ENCODE data around the gene AP1G1.
"Not testable (repeated sequence)": the region's sequence is repeated elsewhere in the genome, so short reads cannot be mapped to it uniquely, and the experiment has no call there.

The AP1G1 gene

GRCh38 chr16:71711789-71712188 is 96.8 kb downstream of the AP1G1 start:
- Mint-ChIP-seq H3K27ac (no peak overlapping the region), H3K27me3 (no peaks in the 10 kb centered on the region)

GRCh38 chr16:71709229-71709781 is 99.3 kb downstream of the AP1G1 start:
- no peak overlapping the region for H3K27ac Mint-ChIP-seq

More at GRCh38 chr16:71711789-71712188, 96.8 kb downstream of the AP1G1 start:
- Mint-ChIP-seq H3K4me3 (no peak overlapping the region), H3K9me3 (no peaks in the 10 kb centered on the region), H3K4me1 (ENCODE audit: low read depth) (peaks cover 15% of the 10 kb centered on the region), H3K36me3 (ENCODE audit: low read depth) (peaks cover 19% of the 10 kb centered on the region)

DNA sequence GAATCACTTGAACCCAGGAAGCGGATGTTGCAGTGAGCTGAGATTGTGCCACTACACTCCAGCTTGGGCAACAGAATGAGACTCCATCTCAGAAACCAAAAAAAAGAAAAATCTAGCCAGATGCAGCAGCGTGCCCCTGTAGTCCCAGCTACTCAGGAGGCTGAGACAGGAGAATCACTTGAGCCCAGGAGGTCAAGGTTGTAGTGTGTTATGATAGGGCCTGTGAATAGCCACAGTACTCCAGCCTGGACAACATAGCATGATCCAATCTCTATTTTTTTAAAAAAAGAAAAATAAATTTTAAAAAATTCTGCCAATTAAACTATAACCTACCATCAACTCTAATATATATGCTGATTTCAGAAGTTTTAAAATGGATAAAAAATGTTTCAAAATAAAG is 99.9 kb downstream of the AP1G1 start:
- no peak overlapping the region for H3K4me3 Mint-ChIP-seq
- no peaks in the 10 kb centered on the region for H3K27me3 Mint-ChIP-seq
- no peak overlapping the region for H3K27ac Mint-ChIP-seq
- H3K36me3 Mint-ChIP-seq (ENCODE audit: low read depth) = peaks cover 11% of the 10 kb centered on the region
- H3K4me1 Mint-ChIP-seq (ENCODE audit: low read depth) = peaks cover 15% of the 10 kb centered on the region
- H3K9me3 Mint-ChIP-seq = no peaks in the 10 kb centered on the region

More at GRCh38 chr16:71709229-71709781, 99.3 kb downstream of the AP1G1 start:
- no peaks in the 10 kb centered on the region for H3K27me3 Mint-ChIP-seq
- H3K4me1 Mint-ChIP-seq (ENCODE audit: low read depth) = peaks cover 15% of the 10 kb centered on the region
- peaks cover 11% of the 10 kb centered on the region for H3K36me3 Mint-ChIP-seq (ENCODE audit: low read depth)
- no peaks in the 10 kb centered on the region for H3K9me3 Mint-ChIP-seq
- H3K4me3 Mint-ChIP-seq = no peak overlapping the region

DNA sequence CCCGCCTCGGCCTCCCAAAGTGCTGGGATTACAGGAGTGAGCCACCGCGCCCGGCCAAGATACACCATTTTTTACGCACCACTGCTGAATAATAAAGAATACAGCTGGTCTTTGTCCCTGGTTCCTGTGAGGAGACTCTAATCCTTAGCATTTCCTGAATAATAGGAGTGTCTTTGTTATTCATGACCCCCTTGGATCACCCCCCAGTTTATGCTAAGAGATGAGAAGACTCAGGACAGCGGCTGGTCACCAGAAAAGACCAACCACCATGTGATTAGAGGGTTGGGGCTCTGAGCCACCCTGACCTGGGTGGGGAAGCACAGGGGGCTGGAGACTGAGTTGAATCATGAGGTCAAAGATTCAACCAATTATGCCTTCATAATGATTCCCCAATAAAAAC is 101.4 kb downstream of the AP1G1 start:
- no peaks in the 10 kb centered on the region for H3K27me3 Mint-ChIP-seq
- H3K36me3 Mint-ChIP-seq (ENCODE audit: low read depth) = peaks cover 8% of the 10 kb centered on the region
- H3K4me1 Mint-ChIP-seq (ENCODE audit: low read depth) = peaks cover 15% of the 10 kb centered on the region
- H3K4me3 Mint-ChIP-seq = no peak overlapping the region
- H3K27ac Mint-ChIP-seq = no peak overlapping the region
- no peaks in the 10 kb centered on the region for H3K9me3 Mint-ChIP-seq

GRCh38 chr16:71706046-71706445 is 102.6 kb downstream of the AP1G1 start:
- Mint-ChIP-seq H3K4me3 (no peak overlapping the region), H3K36me3 (ENCODE audit: low read depth) (peaks cover 11% of the 10 kb centered on the region), H3K27ac (no peak overlapping the region), H3K4me1 (ENCODE audit: low read depth) (peaks cover 7% of the 10 kb centered on the region), H3K27me3 (no peaks in the 10 kb centered on the region), H3K9me3 (no peaks in the 10 kb centered on the region)

DNA sequence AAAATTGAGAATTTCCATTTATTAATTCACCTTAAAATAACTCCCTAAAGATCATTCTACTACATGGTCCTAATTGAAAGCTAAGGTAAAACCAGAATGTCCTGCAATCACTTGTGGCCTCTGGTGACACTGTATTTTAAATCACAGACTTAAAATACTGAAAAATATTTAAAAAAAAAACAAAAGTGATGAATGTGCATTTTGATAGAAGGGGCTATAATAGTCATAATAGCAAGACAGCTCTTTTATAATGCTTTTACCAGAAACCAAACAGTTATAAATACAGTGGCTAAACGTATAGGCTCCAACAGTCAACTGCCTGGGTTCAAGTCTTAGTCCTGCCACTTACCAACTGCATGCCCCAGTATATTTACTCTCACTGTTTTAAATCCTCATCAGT is 105.3 kb downstream of the AP1G1 start:
- no peaks in the 10 kb centered on the region for H3K9me3 Mint-ChIP-seq
- H3K4me1 Mint-ChIP-seq (ENCODE audit: low read depth) = no peaks in the 10 kb centered on the region
- peaks cover 20% of the 10 kb centered on the region for H3K36me3 Mint-ChIP-seq (ENCODE audit: low read depth)
- H3K27ac Mint-ChIP-seq = no peak overlapping the region
- H3K27me3 Mint-ChIP-seq = no peaks in the 10 kb centered on the region
- H3K4me3 Mint-ChIP-seq = no peak overlapping the region

DNA sequence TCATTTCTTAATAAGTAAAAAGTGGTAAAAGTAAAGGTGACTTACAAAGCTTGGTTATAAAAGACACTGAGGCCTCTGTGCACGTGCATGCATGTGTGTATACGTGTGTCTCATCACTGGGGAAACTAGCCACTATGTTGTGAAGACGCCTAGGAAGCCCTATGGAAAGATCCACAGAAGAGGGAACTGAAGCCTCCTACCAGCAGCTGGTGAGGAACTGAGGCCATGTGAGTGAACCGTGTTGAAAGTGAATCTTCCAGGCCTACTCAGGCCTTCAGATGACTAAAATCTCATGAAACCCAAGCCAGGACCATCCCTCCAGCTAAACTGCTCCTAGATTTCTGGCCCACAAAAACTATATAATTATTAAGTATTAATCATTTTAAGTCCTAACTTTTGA is 107.8 kb downstream of the AP1G1 start:
- Mint-ChIP-seq H3K27me3 (no peaks in the 10 kb centered on the region), H3K36me3 (ENCODE audit: low read depth) (peaks cover 20% of the 10 kb centered on the region), H3K27ac (no peak overlapping the region), H3K4me3 (no peak overlapping the region), H3K9me3 (no peaks in the 10 kb centered on the region), H3K4me1 (ENCODE audit: low read depth) (peaks cover 4% of the 10 kb centered on the region)

GRCh38 chr16:71698491-71698890 is 110.1 kb downstream of the AP1G1 start:
- Mint-ChIP-seq H3K4me1 (ENCODE audit: low read depth) (peaks cover 4% of the 10 kb centered on the region), H3K9me3 (no peaks in the 10 kb centered on the region), H3K36me3 (ENCODE audit: low read depth) (peaks cover 20% of the 10 kb centered on the region), H3K4me3 (no peak overlapping the region), H3K27me3 (no peaks in the 10 kb centered on the region), H3K27ac (no peak overlapping the region)

- Mint-ChIP-seq H3K4me1 (ENCODE audit: low read depth) (peaks cover 8% of the 10 kb centered on the region), H3K27ac (no peak overlapping the region), H3K27me3 (no peaks in the 10 kb centered on the region), H3K9me3 (no peaks in the 10 kb centered on the region), H3K4me3 (no peak overlapping the region), H3K36me3 (ENCODE audit: low read depth) (peaks cover 24% of the 10 kb centered on the region)
Measured at GRCh38 chr16:71693164-71693563, 115.5 kb downstream of the AP1G1 start.

DNA sequence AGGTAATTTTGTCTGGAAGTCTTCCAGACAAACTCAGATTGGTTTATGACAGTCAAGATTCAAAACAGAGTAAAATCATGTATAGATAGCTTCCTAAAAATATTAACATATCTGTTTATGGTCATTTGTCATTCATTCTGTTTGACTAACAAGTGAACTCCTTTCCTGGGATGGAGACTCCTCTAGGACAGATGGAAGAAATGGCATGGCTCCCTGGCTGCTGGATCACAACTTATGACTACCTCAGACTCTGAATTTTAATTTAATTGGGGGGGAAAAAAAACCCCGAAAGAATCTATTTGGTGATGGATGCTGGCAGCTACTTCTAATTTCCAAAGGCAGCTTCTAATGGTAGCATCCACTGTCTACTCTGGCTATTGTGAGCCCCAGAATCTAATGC is 118.7 kb downstream of the AP1G1 start:
- H3K4me3 Mint-ChIP-seq = no peak overlapping the region
- H3K27me3 Mint-ChIP-seq = no peaks in the 10 kb centered on the region
- H3K4me1 Mint-ChIP-seq (ENCODE audit: low read depth) = peaks cover 5% of the 10 kb centered on the region
- no peaks in the 10 kb centered on the region for H3K9me3 Mint-ChIP-seq
- peaks cover 38% of the 10 kb centered on the region for H3K36me3 Mint-ChIP-seq (ENCODE audit: low read depth)
- no peak overlapping the region for H3K27ac Mint-ChIP-seq

DNA sequence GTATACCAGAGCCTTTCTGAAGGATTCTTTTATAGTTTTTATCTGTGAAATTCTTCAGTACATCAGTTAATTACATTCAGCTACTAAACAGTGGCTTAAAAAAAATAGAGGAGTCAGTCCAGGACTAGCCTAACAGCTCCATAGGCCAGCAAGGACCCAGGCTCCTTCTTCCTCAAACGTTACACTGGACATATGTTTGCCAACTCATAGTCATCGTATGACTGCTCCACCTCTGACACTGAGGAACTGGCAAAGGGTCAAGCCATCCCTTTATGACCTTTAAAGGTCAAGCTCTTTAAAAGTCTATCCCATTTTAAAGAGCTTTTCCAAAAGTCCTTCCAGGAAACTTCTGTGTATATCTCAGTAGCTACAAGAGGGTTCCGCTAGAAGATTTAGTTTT is 120.8 kb downstream of the AP1G1 start:
- H3K36me3 Mint-ChIP-seq (ENCODE audit: low read depth) = peaks cover 53% of the 10 kb centered on the region
- no peaks in the 10 kb centered on the region for H3K9me3 Mint-ChIP-seq
- H3K4me1 Mint-ChIP-seq (ENCODE audit: low read depth) = no peaks in the 10 kb centered on the region
- H3K27me3 Mint-ChIP-seq = no peaks in the 10 kb centered on the region
- H3K27ac Mint-ChIP-seq = no peak overlapping the region
- H3K4me3 Mint-ChIP-seq = no peak overlapping the region

GRCh38 chr16:71684280-71684679 is 124.4 kb downstream of the AP1G1 start:
- H3K27me3 Mint-ChIP-seq; H3K27ac Mint-ChIP-seq; H3K4me3 Mint-ChIP-seq; H3K9me3 Mint-ChIP-seq; H3K4me1 Mint-ChIP-seq (ENCODE audit: low read depth): not testable (repeated sequence)
- peaks cover 51% of the 10 kb centered on the region for H3K36me3 Mint-ChIP-seq (ENCODE audit: low read depth)

- H3K27me3 Mint-ChIP-seq = no peaks in the 10 kb centered on the region
- no peak overlapping the region for H3K27ac Mint-ChIP-seq
- no peak overlapping the region for H3K4me3 Mint-ChIP-seq
- H3K4me1 Mint-ChIP-seq (ENCODE audit: low read depth) = no peaks in the 10 kb centered on the region
- H3K9me3 Mint-ChIP-seq = no peaks in the 10 kb centered on the region
- peaks cover 45% of the 10 kb centered on the region for H3K36me3 Mint-ChIP-seq (ENCODE audit: low read depth)
Measured at GRCh38 chr16:71681360-71681759, 127.3 kb downstream of the AP1G1 start.

Data from stimulated activated naive CD8-positive, alpha-beta T cell treated with anti-CD3 and anti-CD28 coated beads, Interleukin-15, Interleukin-2, amounts not matched to agents 100 ng/mL and 50 ng/mL, for 24 hours (primary cell).